ENCODE results near the gene PABPN1. TPM values are rescaled to one million over a fixed set of nuclear protein-coding genes. Genes with fewer than 3 reads are reported as not detected.
A peak's percentile ranks its signal among the peaks of the same experiment; 100 is the strongest.

PABPN1 gene
- total and polyA plus RNA-seq, 2 of the 13 experiments (the other 11 are each of a cell fraction or from before 2014, with no cell fraction given): 233 to 524 TPM

DNA sequence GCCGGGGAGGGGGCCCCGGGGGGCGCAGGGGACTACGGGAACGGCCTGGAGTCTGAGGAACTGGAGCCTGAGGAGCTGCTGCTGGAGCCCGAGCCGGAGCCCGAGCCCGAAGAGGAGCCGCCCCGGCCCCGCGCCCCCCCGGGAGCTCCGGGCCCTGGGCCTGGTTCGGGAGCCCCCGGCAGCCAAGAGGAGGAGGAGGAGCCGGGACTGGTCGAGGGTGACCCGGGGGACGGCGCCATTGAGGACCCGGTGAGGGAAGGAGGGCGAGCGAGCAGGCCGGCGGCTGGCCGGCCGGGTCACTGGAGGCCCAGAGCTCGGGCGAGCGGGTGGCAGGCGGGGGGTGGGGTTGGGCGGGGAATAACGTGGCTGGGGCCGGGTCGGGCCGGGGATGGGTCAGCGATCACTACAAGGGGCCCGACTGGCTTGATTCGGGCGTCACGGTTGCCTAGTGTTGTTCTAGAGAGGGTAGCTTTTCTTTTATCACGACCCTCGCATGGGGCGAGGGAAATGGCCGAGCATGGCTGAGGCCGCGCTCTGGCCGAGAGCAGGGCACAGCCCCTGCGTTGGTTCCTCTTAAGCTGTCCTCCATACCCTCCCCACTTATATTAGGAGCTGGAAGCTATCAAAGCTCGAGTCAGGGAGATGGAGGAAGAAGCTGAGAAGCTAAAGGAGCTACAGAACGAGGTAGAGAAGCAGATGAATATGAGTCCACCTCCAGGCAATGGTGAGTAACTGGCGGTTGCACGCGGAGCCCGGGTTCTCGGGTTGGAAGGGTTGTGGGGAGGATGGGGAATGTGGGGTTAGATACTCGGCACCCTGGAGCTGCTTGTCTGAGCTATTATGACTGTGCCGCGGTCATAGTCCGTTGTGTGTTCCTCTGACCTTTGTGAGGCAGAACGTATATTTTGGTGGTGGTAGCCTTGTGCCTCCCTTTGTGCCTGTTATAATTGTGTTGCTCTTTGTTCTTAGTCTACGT is 603 bp downstream of the PABPN1 start (continued):
- no peak for TF ChIP-seq ZNF343 (CRISPR knock-in tag; IDR thresholded peaks at IDR 0.05)
- TF ChIP-seq, protein P1, sequence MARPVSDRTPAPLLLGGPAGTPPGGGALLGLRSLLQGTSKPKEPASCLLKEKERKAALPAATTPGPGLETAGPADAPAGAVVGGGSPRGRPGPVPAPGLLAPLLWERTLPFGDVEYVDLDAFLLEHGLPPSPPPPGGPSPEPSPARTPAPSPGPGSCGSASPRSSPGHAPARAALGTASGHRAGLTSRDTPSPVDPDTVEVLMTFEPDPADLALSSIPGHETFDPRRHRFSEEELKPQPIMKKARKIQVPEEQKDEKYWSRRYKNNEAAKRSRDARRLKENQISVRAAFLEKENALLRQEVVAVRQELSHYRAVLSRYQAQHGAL (CRISPR knock-in tag; IDR thresholded peaks at IDR 0.05; ENCODE audit: not compliant biosample characterization): peak; percentile 70
- 0 out of 2 replicates have a peak, but pooled peaks have one; percentile 43 for TF ChIP-seq TBP (CRISPR knock-in tag; IDR thresholded peaks at IDR 0.05)
- TF ChIP-seq ZNF773 (CRISPR knock-in tag; IDR thresholded peaks at IDR 0.05; ENCODE audit: borderline replicate concordance): no peak; the same call in none of the 2 replicates
- TF ChIP-seq, protein P2, sequence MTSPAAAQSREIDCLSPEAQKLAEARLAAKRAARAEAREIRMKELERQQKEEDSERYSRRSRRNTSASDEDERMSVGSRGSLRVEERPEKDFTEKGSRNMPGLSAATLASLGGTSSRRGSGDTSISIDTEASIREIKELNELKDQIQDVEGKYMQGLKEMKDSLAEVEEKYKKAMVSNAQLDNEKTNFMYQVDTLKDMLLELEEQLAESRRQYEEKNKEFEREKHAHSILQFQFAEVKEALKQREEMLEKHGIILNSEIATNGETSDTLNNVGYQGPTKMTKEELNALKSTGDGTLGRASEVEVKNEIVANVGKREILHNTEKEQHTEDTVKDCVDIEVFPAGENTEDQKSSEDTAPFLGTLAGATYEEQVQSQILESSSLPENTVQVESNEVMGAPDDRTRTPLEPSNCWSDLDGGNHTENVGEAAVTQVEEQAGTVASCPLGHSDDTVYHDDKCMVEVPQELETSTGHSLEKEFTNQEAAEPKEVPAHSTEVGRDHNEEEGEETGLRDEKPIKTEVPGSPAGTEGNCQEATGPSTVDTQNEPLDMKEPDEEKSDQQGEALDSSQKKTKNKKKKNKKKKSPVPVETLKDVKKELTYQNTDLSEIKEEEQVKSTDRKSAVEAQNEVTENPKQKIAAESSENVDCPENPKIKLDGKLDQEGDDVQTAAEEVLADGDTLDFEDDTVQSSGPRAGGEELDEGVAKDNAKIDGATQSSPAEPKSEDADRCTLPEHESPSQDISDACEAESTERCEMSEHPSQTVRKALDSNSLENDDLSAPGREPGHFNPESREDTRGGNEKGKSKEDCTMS (CRISPR knock-in tag; conservative IDR thresholded peaks at IDR 0.05): no peak
- peak; percentile 59 for TF ChIP-seq PRDM15 (CRISPR knock-in tag; IDR thresholded peaks at IDR 0.05)
- peak; percentile 9 for TF ChIP-seq TEAD3 (CRISPR knock-in tag; optimal IDR thresholded peaks at IDR 0.05; ENCODE audit: borderline replicate concordance)
- TF ChIP-seq ZNF484 (CRISPR knock-in tag; IDR thresholded peaks at IDR 0.05; ENCODE audit: borderline replicate concordance, low read depth): no peak
- no peak; the same call in 1 of the 2 replicates for TF ChIP-seq HNF1A (IDR thresholded peaks at IDR 0.05; ENCODE audit: low read depth)
- peak; percentile 46; the same call in 1 of the 2 replicates for TF ChIP-seq HNF1A (CRISPR knock-in tag; IDR thresholded peaks at IDR 0.05; ENCODE audit: borderline replicate concordance)
- TF ChIP-seq ZNF556 (CRISPR knock-in tag; IDR thresholded peaks at IDR 0.05; ENCODE audit: borderline replicate concordance): no peak
- no peak for TF ChIP-seq ZNF564 (CRISPR knock-in tag; IDR thresholded peaks at IDR 0.05)
- TF ChIP-seq MZF1 (CRISPR knock-in tag; IDR thresholded peaks at IDR 0.05; ENCODE audit: borderline replicate concordance): 0 out of 2 replicates have a peak, but pooled peaks have one; percentile 44
- peak; percentile 93 for TF ChIP-seq ZNF883 (CRISPR knock-in tag; IDR thresholded peaks at IDR 0.05; ENCODE audit: not compliant biosample characterization)
- 0 out of 2 replicates have a peak, but pooled peaks have one; percentile 58 for TF ChIP-seq ZNF572 (CRISPR knock-in tag; IDR thresholded peaks at IDR 0.05)
